Peyer's patch (tissue), 4 donors: ENCODE data around the gene PRDM15.

Experiments
- POLR2A ChIP-seq, 2 donors: fragments of 450-650 bp; IDR thresholded peaks; one replicate each; pipeline ENCODE4 v1.5.1; 2017; ENCODE audit warnings: antibody characterized with exemption in 2 of 2, mild to moderate bottlenecking in 2 of 2, moderate library complexity in 2 of 2
- TF ChIP-seq, protein P1 (sequence below), 6 experiments: fragments of 450-650 bp in 4 of 6; fragments of 200-600 bp in 2 of 6; sonication (generic) in 1 of 6; IDR thresholded peaks; one replicate each; pipeline ENCODE4 v1.5.1; 2017 to 2019; ENCODE audit warnings: antibody characterized with exemption in 6 of 6, mild to moderate bottlenecking in 3 of 6, moderate library complexity in 1 of 6

DNA sequence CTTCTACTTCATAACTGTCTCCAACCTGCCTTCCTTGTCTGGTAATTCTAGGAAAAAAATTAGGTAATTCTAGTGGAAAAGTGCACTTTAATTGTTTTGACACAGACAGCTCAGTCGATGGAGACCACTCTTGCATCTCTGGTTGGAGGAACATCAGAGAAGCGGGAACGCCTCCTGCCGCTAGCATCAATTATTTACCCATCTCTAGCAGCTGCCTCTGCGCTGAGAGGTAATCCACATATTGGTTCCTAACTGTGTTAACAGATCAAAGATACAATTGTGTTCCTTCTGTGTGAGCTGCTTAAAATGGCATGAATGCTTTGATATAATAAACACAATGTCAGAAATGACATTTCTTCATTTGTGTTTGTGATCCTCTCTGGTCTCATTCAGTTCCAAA lies 41.3 kb upstream of the PRDM15 start:
- TF ChIP-seq, protein P1, sequence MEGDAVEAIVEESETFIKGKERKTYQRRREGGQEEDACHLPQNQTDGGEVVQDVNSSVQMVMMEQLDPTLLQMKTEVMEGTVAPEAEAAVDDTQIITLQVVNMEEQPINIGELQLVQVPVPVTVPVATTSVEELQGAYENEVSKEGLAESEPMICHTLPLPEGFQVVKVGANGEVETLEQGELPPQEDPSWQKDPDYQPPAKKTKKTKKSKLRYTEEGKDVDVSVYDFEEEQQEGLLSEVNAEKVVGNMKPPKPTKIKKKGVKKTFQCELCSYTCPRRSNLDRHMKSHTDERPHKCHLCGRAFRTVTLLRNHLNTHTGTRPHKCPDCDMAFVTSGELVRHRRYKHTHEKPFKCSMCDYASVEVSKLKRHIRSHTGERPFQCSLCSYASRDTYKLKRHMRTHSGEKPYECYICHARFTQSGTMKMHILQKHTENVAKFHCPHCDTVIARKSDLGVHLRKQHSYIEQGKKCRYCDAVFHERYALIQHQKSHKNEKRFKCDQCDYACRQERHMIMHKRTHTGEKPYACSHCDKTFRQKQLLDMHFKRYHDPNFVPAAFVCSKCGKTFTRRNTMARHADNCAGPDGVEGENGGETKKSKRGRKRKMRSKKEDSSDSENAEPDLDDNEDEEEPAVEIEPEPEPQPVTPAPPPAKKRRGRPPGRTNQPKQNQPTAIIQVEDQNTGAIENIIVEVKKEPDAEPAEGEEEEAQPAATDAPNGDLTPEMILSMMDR (IDR thresholded peaks at IDR 0.05), result no peak
- no peak for TF ChIP-seq POLR2A (IDR thresholded peaks at IDR 0.05)
